ENCODE data around the gene ASH1L. TPM values are rescaled to one million over a fixed set of nuclear protein-coding genes. Genes with fewer than 3 reads are reported as not detected.
A peak's percentile ranks its signal among the peaks of the same experiment; 100 is the strongest.

Gene ASH1L
- total RNA-seq, 4 donors from 2014 or later: 55.6 to 81.3 (median 75.0) TPM

GRCh38 chr1:155324717-155325602 lies 237.6 kb downstream of the ASH1L start:
- TF ChIP-seq, protein P1, sequence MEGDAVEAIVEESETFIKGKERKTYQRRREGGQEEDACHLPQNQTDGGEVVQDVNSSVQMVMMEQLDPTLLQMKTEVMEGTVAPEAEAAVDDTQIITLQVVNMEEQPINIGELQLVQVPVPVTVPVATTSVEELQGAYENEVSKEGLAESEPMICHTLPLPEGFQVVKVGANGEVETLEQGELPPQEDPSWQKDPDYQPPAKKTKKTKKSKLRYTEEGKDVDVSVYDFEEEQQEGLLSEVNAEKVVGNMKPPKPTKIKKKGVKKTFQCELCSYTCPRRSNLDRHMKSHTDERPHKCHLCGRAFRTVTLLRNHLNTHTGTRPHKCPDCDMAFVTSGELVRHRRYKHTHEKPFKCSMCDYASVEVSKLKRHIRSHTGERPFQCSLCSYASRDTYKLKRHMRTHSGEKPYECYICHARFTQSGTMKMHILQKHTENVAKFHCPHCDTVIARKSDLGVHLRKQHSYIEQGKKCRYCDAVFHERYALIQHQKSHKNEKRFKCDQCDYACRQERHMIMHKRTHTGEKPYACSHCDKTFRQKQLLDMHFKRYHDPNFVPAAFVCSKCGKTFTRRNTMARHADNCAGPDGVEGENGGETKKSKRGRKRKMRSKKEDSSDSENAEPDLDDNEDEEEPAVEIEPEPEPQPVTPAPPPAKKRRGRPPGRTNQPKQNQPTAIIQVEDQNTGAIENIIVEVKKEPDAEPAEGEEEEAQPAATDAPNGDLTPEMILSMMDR (IDR thresholded peaks at IDR 0.05): peak in 3 of 4 experiments; percentile 23 to 63 (median 47)
- TF ChIP-seq EP300 (IDR thresholded peaks at IDR 0.05): no peak
- 0 to 1% methylated on average over 5 to 12 of the region's 59 CpGs for WGBS, 2 donors (ENCODE audit: low coverage in 1 of 2)
- H3K4me1 ChIP-seq: peaks cover 0 to 60% (median 21%) of the 10 kb centered on the region in 3 donors
- peak overlapping the region; percentile 68 to 99 (median 98) for H3K27ac ChIP-seq
- H3K4me3 ChIP-seq: peak overlapping the region; percentile 81 to 92
- no peak for ATAC-seq
- H3K27me3 ChIP-seq: no peaks in the 10 kb centered on the region
- no peaks in the 10 kb centered on the region for H3K9me3 ChIP-seq
- H3K36me3 ChIP-seq: peaks cover 0 to 40% of the 10 kb centered on the region in 2 donors

DNA sequence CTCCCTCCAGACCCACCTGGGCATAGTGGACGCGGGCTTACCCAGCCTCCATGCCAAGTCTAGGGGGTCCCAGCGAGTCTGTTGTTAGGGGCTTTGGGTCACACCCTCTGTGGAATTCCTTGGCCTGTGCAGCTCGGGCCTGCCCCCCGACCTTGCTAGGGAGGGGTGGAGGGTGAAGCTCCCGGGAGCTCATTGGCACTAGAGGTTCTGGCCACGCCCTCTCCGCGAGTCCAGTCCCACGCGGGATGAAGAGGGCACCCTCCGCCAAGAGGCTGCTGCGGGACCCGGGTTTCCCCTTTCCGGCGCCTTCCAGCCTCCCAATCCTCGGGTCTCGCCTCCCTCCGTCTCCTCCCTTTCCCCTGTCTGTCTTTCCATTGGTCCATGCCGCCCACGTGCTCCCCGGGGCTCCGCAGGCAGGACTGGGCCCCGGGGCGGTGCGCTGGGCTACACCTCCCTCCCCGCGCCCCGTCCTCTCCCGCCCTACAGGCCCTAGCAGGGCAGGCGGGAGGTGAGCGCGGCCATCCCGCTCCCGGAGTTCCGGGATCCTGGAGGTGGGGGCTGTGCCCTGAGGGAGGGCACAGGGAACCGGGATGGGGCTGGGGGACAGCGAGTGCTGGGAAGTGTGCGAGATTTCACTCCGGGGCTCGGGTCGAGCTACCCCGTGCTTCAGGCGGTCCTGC lies 238.4 kb downstream of the ASH1L start:
- Histone ChIP-seq H3K9me3 (no peaks in the 10 kb centered on the region), H3K4me1 (peaks cover 0 to 64% (median 21%) of the 10 kb centered on the region in 3 donors), H3K36me3 (peaks cover 0 to 32% of the 10 kb centered on the region in 2 donors), H3K27me3 (no peaks in the 10 kb centered on the region), H3K4me3 (peak overlapping the region; percentile 81 to 92), H3K27ac (peak overlapping the region; percentile 96 to 99 (median 98))
- peak; percentile 86 for ATAC-seq
- 0% methylated on average over 1 of the region's 44 CpGs; no CpG with 5 or more reads in 1 of the 2 donors for whole genome bisulfite sequencing, 2 donors (ENCODE audit: low coverage in 1 of 2)
- TF ChIP-seq, protein P1 (IDR thresholded peaks at IDR 0.05): peak in 1 of 4 experiments; percentile 26
- TF ChIP-seq POLR2AphosphoS5 (IDR thresholded peaks at IDR 0.05) (peak; percentile 78), POLR2A (IDR thresholded peaks at IDR 0.05) (peak; percentile 84), EP300 (IDR thresholded peaks at IDR 0.05) (no peak)

GRCh38 chr1:155323729-155324036 lies 238.9 kb downstream of the ASH1L start:
- peak overlapping the region; percentile 81 to 92 for H3K4me3 ChIP-seq
- H3K9me3 ChIP-seq: no peaks in the 10 kb centered on the region
- ATAC-seq: peak; percentile 73
- no peaks in the 10 kb centered on the region for H3K27me3 ChIP-seq
- peaks cover 0 to 64% (median 21%) of the 10 kb centered on the region in 3 donors for H3K4me1 ChIP-seq
- peaks cover 0 to 30% of the 10 kb centered on the region in 2 donors for H3K36me3 ChIP-seq
- no CpG with 5 or more reads among the region's 29 CpGs for WGBS, 2 donors (ENCODE audit: low coverage in 1 of 2)
- peak overlapping the region; percentile 96 to 99 (median 98) for H3K27ac ChIP-seq
- TF ChIP-seq EP300 (IDR thresholded peaks at IDR 0.05) (no peak), POLR2A (IDR thresholded peaks at IDR 0.05) (peak in 1 of 2 donors; percentile 7), POLR2AphosphoS5 (IDR thresholded peaks at IDR 0.05) (no peak)

DNA sequence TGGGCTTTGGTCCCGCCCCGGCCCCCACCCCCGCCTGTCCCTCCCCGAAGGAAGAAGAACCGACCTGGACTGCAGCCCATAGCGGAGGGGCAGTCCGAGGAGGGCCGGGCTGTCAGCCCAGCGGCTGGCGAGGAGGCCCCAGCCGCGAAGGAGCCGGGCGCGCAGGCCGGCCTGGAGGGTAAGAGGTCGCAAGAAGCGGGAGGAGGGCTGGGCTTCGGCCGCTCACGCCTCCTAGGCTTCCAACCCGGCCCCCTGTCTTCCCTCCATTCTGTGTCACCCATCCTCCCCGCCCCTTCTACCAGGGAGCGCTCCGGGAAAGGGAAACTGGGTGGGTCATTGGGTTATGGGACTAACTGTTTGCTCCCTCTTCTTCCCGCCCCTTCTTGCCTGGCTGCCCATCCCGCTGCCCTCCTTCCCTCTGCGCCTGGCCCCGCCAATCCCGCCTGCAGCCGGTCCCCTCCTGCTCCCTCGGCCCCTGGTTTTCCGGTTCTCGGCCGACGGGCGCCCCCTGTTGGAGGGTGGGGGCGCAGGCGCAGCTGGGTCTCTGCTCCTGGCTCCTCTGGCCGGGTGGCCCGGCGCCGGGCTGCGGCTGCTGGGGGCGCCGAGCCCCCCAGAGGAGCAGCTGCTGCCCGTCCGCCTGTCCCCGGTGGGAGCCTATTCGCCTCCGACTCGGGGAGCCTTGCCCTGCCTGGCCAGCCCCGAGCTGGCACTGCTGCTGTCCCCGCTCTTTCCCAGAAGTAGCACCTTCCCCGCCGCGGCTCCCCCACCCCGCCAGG lies 239.5 kb downstream of the ASH1L start:
- peaks cover 0 to 64% (median 21%) of the 10 kb centered on the region in 3 donors for H3K4me1 ChIP-seq
- H3K36me3 ChIP-seq: peaks cover 0 to 30% of the 10 kb centered on the region in 2 donors
- peak overlapping the region; percentile 96 to 99 (median 98) for H3K27ac ChIP-seq
- peak overlapping the region; percentile 81 to 92 for H3K4me3 ChIP-seq
- H3K9me3 ChIP-seq: no peaks in the 10 kb centered on the region
- no peaks in the 10 kb centered on the region for H3K27me3 ChIP-seq
- TF ChIP-seq POLR2AphosphoS5 (IDR thresholded peaks at IDR 0.05) (peak; percentile 59), POLR2A (IDR thresholded peaks at IDR 0.05) (peak in 1 of 2 donors; percentile 29), EP300 (IDR thresholded peaks at IDR 0.05) (no peak)
- TF ChIP-seq, protein P1 (IDR thresholded peaks at IDR 0.05): peak in 3 of 4 experiments; percentile 96 to 98 (median 97)
- peak; percentile 73 for ATAC-seq
- WGBS, 2 donors (ENCODE audit: low coverage in 1 of 2): 0% methylated on average over 11 of the region's 58 CpGs; no CpG with 5 or more reads in 1 of the 2 donors

DNA sequence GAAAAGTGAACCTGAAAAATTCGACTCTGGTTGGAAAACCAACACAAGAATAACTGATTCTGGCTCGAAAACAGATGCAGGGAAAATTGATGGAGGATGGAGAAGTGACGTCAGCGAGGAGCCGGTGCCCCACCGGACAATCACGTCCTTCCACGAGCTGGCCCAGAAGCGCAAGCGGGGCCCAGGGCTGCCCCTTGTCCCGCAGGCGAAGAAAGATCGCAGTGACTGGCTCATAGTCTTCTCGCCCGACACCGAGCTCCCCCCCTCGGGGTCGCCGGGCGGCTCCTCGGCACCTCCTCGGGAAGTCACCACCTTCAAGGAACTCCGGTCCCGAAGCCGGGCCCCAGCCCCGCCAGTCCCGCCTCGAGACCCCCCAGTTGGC lies 240.0 kb downstream of the ASH1L start:
- TF ChIP-seq, protein P1 (IDR thresholded peaks at IDR 0.05): no peak
- TF ChIP-seq EP300 (IDR thresholded peaks at IDR 0.05) (no peak), POLR2A (IDR thresholded peaks at IDR 0.05) (no peak), POLR2AphosphoS5 (IDR thresholded peaks at IDR 0.05) (no peak)
- 0 to 1% methylated on average over 11 to 12 of the region's 28 CpGs for WGBS, 2 donors (ENCODE audit: low coverage in 1 of 2)
- H3K27ac ChIP-seq: peak overlapping the region; percentile 96 to 99 (median 98)

More for the DNA sequence above, 240.0 kb downstream of the ASH1L start:
- Histone ChIP-seq H3K4me1 (peaks cover 0 to 62% (median 21%) of the 10 kb centered on the region in 3 donors), H3K4me3 (peak overlapping the region; percentile 81 to 92), H3K36me3 (peaks cover 0 to 30% of the 10 kb centered on the region in 2 donors), H3K9me3 (no peaks in the 10 kb centered on the region), H3K27me3 (no peaks in the 10 kb centered on the region)
- ATAC-seq: no peak
